ENCODE measurements around the gene TNFRSF11A. TPM values are rescaled to one million over a fixed set of nuclear protein-coding genes. Genes with fewer than 3 reads are reported as not detected.

The TNFRSF11A gene
- total RNA-seq, 4 donors from 2014 or later: 2.1 to 22.7 (median 3.8) TPM

DNA sequence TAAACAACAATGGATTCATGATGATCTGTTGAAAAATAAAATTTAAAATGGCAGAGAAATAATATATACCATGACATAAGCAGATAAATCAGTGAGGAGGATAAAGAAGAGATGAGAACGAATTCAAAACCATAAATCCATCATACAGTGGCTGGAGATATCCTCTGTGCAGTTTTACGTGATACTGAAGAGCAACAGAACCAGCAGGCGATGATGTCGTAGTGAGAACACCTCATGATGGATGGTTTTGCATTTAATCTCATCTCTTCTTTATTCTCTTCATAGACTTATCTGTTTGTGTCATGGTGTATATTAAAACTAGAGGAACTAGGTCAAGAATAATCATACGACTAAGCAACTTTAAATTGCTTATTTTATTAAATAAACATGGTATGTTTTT is 56.3 kb downstream of the TNFRSF11A start:
- TF ChIP-seq, protein P1, sequence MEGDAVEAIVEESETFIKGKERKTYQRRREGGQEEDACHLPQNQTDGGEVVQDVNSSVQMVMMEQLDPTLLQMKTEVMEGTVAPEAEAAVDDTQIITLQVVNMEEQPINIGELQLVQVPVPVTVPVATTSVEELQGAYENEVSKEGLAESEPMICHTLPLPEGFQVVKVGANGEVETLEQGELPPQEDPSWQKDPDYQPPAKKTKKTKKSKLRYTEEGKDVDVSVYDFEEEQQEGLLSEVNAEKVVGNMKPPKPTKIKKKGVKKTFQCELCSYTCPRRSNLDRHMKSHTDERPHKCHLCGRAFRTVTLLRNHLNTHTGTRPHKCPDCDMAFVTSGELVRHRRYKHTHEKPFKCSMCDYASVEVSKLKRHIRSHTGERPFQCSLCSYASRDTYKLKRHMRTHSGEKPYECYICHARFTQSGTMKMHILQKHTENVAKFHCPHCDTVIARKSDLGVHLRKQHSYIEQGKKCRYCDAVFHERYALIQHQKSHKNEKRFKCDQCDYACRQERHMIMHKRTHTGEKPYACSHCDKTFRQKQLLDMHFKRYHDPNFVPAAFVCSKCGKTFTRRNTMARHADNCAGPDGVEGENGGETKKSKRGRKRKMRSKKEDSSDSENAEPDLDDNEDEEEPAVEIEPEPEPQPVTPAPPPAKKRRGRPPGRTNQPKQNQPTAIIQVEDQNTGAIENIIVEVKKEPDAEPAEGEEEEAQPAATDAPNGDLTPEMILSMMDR (IDR thresholded peaks at IDR 0.05): no peak
- DNase-seq (ENCODE audit: low spot score) (no peak), ATAC-seq (ENCODE audit: low FRiP score) (no peak)

DNA sequence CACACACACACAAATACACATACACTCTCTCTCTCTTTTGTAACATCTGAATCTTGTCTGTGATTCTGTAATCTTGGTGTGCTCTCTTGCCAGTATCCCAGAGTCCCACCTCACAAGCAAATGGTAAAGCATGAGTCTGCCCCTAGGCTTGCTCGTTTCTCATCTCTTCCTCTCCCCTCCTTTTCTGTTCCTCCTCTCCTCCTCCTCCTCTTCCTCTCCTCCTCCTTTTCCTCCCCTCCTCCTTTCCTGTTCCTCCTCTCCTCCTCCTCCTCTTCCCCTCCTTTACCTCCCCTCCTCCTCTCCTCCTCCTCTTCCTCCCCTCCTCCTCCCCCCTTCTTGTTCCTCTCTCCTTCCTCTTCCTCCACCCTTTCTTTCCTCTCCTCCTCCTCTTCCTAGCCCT is 59.0 kb downstream of the TNFRSF11A start:
- DNase-seq (ENCODE audit: low spot score) (no peak), ATAC-seq (ENCODE audit: low FRiP score) (no peak)
- TF ChIP-seq, protein P1 (IDR thresholded peaks at IDR 0.05): no peak

DNA sequence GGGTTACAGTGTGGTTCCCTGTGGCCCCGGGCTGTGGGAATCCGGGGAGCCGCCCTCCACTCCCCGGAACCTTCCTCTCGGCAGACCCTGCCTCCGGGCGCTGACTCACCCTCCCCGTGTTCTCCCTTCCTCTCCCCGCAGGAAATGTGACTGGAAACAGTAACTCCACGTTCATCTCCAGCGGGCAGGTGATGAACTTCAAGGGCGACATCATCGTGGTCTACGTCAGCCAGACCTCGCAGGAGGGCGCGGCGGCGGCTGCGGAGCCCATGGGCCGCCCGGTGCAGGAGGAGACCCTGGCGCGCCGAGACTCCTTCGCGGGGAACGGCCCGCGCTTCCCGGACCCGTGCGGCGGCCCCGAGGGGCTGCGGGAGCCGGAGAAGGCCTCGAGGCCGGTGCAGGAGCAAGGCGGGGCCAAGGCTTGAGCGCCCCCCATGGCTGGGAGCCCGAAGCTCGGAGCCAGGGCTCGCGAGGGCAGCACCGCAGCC is 59.5 kb downstream of the TNFRSF11A start:
- TF ChIP-seq, protein P1 (IDR thresholded peaks at IDR 0.05): no peak
- ATAC-seq (ENCODE audit: low FRiP score): peak; percentile 37
- no peak for DNase-seq (ENCODE audit: low spot score)

DNA sequence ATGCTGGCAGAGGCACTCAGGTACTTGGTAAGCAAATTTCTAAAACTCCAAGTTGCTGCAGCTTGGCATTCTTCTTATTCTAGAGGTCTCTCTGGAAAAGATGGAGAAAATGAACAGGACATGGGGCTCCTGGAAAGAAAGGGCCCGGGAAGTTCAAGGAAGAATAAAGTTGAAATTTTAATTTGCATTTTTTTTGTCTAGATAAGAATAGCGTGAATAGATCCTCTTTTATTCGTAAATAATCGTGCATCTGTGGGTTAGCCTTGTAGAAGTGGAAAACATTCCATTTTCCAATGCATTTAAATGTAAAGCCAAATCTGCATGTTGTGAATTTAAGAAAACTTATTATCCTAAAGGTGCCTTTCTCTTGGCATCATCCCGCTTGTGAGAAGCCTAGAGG is 61.0 kb downstream of the TNFRSF11A start:
- TF ChIP-seq, protein P1 (IDR thresholded peaks at IDR 0.05): no peak

DNA sequence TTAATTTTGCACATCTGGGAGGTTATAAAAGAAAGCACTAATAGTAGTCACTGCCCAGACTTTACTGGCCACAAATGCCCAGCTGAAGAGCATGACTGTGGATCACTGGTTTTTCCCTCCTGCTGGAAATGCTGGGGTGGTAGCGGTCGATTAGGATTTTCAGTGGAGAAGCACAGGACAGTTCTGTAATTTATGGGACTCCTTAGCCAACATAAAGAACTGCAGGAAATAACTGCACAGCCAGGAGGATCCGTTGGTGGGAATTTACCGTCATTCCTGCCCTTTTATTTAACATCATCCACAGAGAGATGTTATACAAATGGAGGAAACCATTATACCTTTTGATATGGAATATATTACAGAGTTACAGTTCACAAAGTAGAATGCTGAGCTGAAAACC is 61.5 kb downstream of the TNFRSF11A start:
- ATAC-seq (ENCODE audit: low FRiP score) (no peak), DNase-seq (ENCODE audit: low spot score) (no peak)
- TF ChIP-seq, protein P1 (IDR thresholded peaks at IDR 0.05): no peak

More for the DNA sequence above, 61.0 kb downstream of the TNFRSF11A start:
- DNase-seq (ENCODE audit: low spot score) (no peak), ATAC-seq (ENCODE audit: low FRiP score) (no peak)

DNA sequence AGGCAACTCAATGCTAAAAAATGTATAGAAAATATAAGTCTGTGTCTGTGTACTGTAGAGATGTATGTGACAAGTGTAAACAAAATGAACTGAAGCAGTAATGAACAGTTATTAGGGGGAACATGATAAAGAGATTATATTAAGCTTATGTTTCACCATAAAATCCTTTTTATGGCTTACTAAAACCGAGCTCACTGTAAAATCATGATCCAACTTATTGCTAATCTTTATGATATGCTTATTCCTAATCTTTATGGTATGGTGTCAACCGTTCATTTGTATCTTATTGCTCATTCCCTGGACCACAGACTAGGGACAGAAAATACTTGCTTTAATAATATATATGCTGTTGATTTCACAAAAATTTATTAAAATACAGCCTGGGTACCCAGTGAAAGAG is 62.1 kb downstream of the TNFRSF11A start:
- ATAC-seq (ENCODE audit: low FRiP score): no peak
- TF ChIP-seq, protein P1 (IDR thresholded peaks at IDR 0.05): no peak
- DNase-seq (ENCODE audit: low spot score): no peak

DNA sequence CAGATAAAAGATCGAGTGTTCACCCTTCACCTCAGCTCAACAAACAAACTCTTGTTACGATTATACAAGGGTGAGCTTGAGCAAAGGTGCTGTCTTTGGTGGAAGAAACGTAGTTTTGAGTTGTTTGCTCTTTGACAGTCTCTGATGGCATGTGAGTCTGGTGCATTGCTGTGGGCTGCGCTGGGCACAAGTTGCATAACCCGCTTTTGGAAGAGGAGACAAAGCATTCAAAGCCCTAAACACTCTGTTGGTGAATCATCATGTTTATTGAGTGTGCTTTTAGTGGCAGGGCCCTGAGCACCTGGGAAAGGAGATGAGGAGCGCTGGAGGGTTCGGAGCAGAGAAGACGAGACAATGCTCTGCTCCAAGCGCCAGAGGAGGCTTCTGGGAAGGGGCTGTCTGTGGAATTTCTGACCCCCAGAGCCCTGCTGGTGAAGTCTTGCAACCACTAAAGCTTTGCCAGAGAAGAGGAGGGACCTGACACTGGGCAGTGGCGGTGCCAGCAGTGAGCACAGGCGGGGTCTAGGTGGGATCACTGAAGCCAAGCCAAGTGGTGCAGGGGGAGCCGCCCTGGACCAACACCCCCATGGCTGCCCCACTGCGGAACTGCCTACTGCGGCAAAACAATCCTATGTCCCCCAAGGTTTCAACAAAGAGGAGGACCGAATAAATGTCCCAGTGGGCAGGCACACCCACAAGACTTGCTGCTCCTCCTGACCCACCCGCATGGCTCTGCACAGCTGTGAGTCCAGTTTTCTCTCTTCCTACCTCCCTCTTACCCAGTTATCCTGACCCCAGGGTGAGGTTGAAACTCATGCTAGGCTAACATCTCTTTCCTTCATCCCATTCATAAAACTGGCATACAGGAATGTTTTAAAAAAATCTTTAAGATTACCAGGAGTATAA is 64.0 kb downstream of the TNFRSF11A start:
- TF ChIP-seq, protein P1 (IDR thresholded peaks at IDR 0.05): no peak
- DNase-seq (ENCODE audit: low spot score) (no peak), ATAC-seq (ENCODE audit: low FRiP score) (no peak)

All from omental fat pad (tissue), 4 donors.